ENCODE results near the gene RNFT2. TPM values are rescaled to one million over a fixed set of nuclear protein-coding genes. Genes with fewer than 3 reads are reported as not detected.
A peak's percentile ranks its signal among the peaks of the same experiment; 100 is the strongest.
"Not testable (repeated sequence)": the region's sequence is repeated elsewhere in the genome, so short reads cannot be mapped to it uniquely, and the experiment has no call there.

RNFT2 gene
- total RNA-seq, 1 donor from 2014 or later, result 6.6 TPM

GRCh38 chr12:116812238-116812637, 74.1 kb downstream of the RNFT2 start:
- intact Hi-C loops (cut with DNase I), result no loop called here
- ATAC-seq, result no peak
- no peak for DNase-seq (ENCODE audit: low spot score)

- no peak for DNase-seq (ENCODE audit: low spot score)
- no peak for ATAC-seq
- intact Hi-C loops (cut with DNase I), result no loop called here
Observed at GRCh38 chr12:116813271-116814041, 75.3 kb downstream of the RNFT2 start.

- ATAC-seq; intact Hi-C loops (cut with DNase I); DNase-seq (ENCODE audit: low spot score): not testable (repeated sequence)
Observed at GRCh38 chr12:116814766-116815165, 76.7 kb downstream of the RNFT2 start.

- DNase-seq (ENCODE audit: low spot score) (peak; percentile 71), ATAC-seq (peak; percentile 53)
- intact Hi-C loops (cut with DNase I), result no loop called here
Observed at GRCh38 chr12:116818341-116818856, 80.3 kb downstream of the RNFT2 start.

GRCh38 chr12:116818948-116819832, 81.1 kb downstream of the RNFT2 start:
- peak; percentile 96 for ATAC-seq

GRCh38 chr12:116820064-116820656, 82.0 kb downstream of the RNFT2 start:
- intact Hi-C loops (cut with DNase I), result no loop called here
- DNase-seq (ENCODE audit: low spot score) (no peak), ATAC-seq (no peak)

More at GRCh38 chr12:116818948-116819832, 81.1 kb downstream of the RNFT2 start:
- peak; percentile 93 for DNase-seq (ENCODE audit: low spot score)
- intact Hi-C loops (cut with DNase I), result no loop called here

- ATAC-seq (no peak), DNase-seq (ENCODE audit: low spot score) (no peak)
- intact Hi-C loops (cut with DNase I), result no loop called here
Observed at GRCh38 chr12:116821291-116821690, 83.2 kb downstream of the RNFT2 start.

GRCh38 chr12:116827432-116827831, 89.3 kb downstream of the RNFT2 start:
- ATAC-seq (no peak), DNase-seq (ENCODE audit: low spot score) (no peak)
- intact Hi-C loops (cut with DNase I), result no loop called here

GRCh38 chr12:116832353-116832752, 94.2 kb downstream of the RNFT2 start:
- DNase-seq (ENCODE audit: low spot score) (no peak), ATAC-seq (no peak)
- intact Hi-C loops (cut with DNase I), result no loop called here

- DNase-seq (ENCODE audit: low spot score) (no peak), ATAC-seq (no peak)
- intact Hi-C loops (cut with DNase I), result no loop called here
Observed at GRCh38 chr12:116833474-116833873, 95.4 kb downstream of the RNFT2 start.

- no peak for DNase-seq (ENCODE audit: low spot score)
- intact Hi-C loops (cut with DNase I), result no loop called here
- no peak for ATAC-seq
Observed at GRCh38 chr12:116835484-116835883, 97.4 kb downstream of the RNFT2 start.

GRCh38 chr12:116837097-116837496, 99.0 kb downstream of the RNFT2 start:
- intact Hi-C loops (cut with DNase I), result no loop called here
- no peak for ATAC-seq
- DNase-seq (ENCODE audit: low spot score), result no peak

GRCh38 chr12:116838365-116838764, 100.2 kb downstream of the RNFT2 start:
- intact Hi-C loops (cut with DNase I), result no loop called here
- DNase-seq (ENCODE audit: low spot score), result no peak
- ATAC-seq, result no peak

GRCh38 chr12:116839287-116839830, 101.2 kb downstream of the RNFT2 start:
- intact Hi-C loops (cut with DNase I), result no loop called here
- DNase-seq (ENCODE audit: low spot score), result no peak
- no peak for ATAC-seq

- intact Hi-C loops (cut with DNase I), result no loop called here
- DNase-seq (ENCODE audit: low spot score), result no peak
- no peak for ATAC-seq
Observed at GRCh38 chr12:116843085-116843484, 105.0 kb downstream of the RNFT2 start.

GRCh38 chr12:116849216-116849615, 111.1 kb downstream of the RNFT2 start:
- ATAC-seq (no peak), DNase-seq (ENCODE audit: low spot score) (no peak)

GRCh38 chr12:116852303-116852702, 114.2 kb downstream of the RNFT2 start:
- ATAC-seq (no peak), DNase-seq (ENCODE audit: low spot score) (no peak)
- intact Hi-C loops (cut with DNase I), result no loop called here

More at GRCh38 chr12:116849216-116849615, 111.1 kb downstream of the RNFT2 start:
- intact Hi-C loops (cut with DNase I), result no loop called here

- intact Hi-C loops (cut with DNase I), result no loop called here
- ATAC-seq (no peak), DNase-seq (ENCODE audit: low spot score) (no peak)
Observed at GRCh38 chr12:116853507-116853906, 115.4 kb downstream of the RNFT2 start.

Measured in sciatic nerve (tissue), 2 donors.